Activated CD8-positive, alpha-beta memory T cell treated with anti-CD3 and anti-CD28 coated beads, Interleukin-2, amount 50 U/mL, for 1 hour (primary cell): ENCODE data around the gene PSMA2.
"Not testable (repeated sequence)": the region's sequence is repeated elsewhere in the genome, so short reads cannot be mapped to it uniquely, and the experiment has no call there.

Source experiments
- DNase-seq: peaks from one replicate; pipeline ENCODE4 v3.0.0-alpha.2; 2020; ENCODE audit errors: extremely low read depth

The PSMA2 gene

GRCh38 chr7:42907316-42907715 is 24.7 kb downstream of the PSMA2 start:
- no peak for DNase-seq

- no peak for DNase-seq
Measured at GRCh38 chr7:42906181-42906580, 25.8 kb downstream of the PSMA2 start.

- no peak for DNase-seq
Measured at GRCh38 chr7:42902331-42902730, 29.6 kb downstream of the PSMA2 start.

- no peak for DNase-seq
Measured at GRCh38 chr7:42900842-42901241, 31.1 kb downstream of the PSMA2 start.

- no peak for DNase-seq
Measured at GRCh38 chr7:42893346-42894240, 38.4 kb downstream of the PSMA2 start.

- DNase-seq, result no peak
Measured at GRCh38 chr7:42886893-42887505, 45.0 kb downstream of the PSMA2 start.

- DNase-seq, result no peak
Measured at GRCh38 chr7:42886129-42886528, 45.8 kb downstream of the PSMA2 start.

- DNase-seq, result not testable (repeated sequence)
Measured at GRCh38 chr7:42885183-42885582, 46.8 kb downstream of the PSMA2 start.

GRCh38 chr7:42883950-42884349 is 48.0 kb downstream of the PSMA2 start:
- no peak for DNase-seq

- DNase-seq, result no peak
Measured at GRCh38 chr7:42880392-42880791, 51.6 kb downstream of the PSMA2 start.

- DNase-seq, result no peak
Measured at GRCh38 chr7:42878303-42878702, 53.7 kb downstream of the PSMA2 start.

GRCh38 chr7:42877862-42878261 is 54.1 kb downstream of the PSMA2 start:
- DNase-seq, result no peak

- DNase-seq, result no peak
Measured at GRCh38 chr7:42876182-42877068, 55.5 kb downstream of the PSMA2 start.

GRCh38 chr7:42869131-42870020 is 62.6 kb downstream of the PSMA2 start:
- DNase-seq, result no peak

- no peak for DNase-seq
Measured at GRCh38 chr7:42868480-42868879, 63.5 kb downstream of the PSMA2 start.
